SK-MEL-5 (cell line): ENCODE results near the gene PLA2G6. TPM values are rescaled to one million over a fixed set of nuclear protein-coding genes. Genes with fewer than 3 reads are reported as not detected.
"Not testable (repeated sequence)": the region's sequence is repeated elsewhere in the genome, so short reads cannot be mapped to it uniquely, and the experiment has no call there.

Source experiments
- DNase-seq: peaks from one replicate; pipeline ENCODE4 v3.0.0-alpha.2; 2016; ENCODE audit warnings: low read depth, low spot score
- in situ Hi-C: cut with HindIII; loops from 2 replicates; pipeline ENCODE4 v1.10.0; 2016; ENCODE audit warnings: low sequenced_read_pairs, high pct_unique_total_duplicates, low pct_unique_long_range_greater_than_20kb
- total RNA-seq: library from RNA; depleted of rRNA; stranded (reverse); fragments of >200 nt; shearing (Covaris generic); gene quantifications from 2 replicates; pipeline ENCODE4 v1.2.3, GENCODE V29; 2014

The PLA2G6 gene
- total RNA-seq, 1 experiment from 2014 or later = 20.8 TPM

DNA sequence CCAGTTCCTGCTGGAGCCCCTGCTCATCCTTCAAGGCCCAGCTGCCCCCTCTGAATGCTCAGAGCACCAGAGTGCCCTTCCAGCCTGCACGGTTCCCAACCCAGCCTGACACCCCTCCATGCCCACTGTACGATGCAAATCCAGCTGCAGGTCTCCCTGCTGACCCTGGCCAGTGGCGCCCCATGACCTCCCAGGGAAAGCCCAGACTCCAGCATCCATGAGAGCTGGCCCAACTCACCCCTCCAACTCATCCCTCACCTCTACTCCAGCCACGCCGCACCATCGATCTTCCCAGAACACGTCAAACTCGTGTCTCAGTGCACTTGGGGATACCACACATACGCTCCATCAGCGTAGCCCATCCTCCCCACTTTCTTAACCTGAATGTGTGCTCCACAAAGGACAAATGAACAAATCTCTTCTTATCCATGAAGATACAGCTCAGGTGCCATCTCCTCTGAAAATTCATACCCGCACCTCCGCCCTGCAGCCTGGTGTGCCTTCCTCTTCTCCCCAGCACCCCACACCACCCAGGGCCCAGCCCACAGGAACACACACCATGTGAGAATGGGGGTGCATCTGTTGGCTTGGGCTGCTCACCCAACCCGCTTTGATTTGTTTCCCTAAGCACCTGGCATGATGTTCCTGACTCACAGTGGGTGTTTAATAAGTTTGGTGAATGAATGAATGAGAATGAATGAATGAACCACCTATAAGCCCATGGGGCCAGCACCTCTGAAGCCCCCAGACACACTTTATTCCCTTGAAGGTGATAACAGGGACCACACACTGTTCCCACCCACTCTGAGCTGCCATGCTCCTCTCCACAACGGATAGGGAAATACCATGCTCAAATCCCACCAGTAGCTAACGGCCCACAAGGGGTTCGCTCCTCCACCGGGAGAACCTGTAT lies 6.2 kb downstream of the PLA2G6 start:
- no peak for DNase-seq
- in situ Hi-C loops = no loop called here

DNA sequence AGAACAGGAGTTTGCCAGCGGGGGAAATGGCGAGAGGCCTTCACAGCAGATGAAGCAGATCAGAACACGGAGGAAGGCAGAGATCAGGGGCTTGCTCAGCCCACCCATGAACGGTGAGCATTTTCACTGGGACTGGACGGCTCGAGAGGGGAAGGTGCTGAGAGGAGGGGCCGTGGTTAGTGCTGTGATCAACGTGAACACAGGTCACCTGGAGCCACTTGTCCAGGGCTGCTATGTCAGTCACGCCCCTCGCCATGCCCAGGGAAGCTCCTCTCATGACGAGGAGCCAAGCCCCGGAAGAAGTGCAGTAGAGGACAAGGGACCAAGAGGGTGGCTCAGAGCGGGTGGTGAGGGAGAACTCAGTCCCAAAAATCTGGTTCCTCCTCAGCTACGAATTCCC lies 7.0 kb downstream of the PLA2G6 start:
- DNase-seq = no peak
- in situ Hi-C loops = no loop called here

DNA sequence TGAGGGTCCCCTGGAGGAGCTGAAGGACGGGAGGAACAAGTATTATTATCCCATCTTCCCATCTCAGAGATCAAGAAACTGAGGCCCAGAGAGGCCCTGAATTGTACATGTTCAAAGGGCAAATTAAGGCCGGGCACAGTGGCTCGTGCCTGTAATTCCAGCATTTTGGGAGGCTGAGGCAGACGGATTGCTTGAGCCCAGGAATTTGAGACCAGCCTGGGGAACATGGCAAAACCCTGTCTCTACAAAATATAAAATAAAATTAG lies 8.1 kb downstream of the PLA2G6 start:
- DNase-seq = no peak
- in situ Hi-C loops = no loop called here

DNA sequence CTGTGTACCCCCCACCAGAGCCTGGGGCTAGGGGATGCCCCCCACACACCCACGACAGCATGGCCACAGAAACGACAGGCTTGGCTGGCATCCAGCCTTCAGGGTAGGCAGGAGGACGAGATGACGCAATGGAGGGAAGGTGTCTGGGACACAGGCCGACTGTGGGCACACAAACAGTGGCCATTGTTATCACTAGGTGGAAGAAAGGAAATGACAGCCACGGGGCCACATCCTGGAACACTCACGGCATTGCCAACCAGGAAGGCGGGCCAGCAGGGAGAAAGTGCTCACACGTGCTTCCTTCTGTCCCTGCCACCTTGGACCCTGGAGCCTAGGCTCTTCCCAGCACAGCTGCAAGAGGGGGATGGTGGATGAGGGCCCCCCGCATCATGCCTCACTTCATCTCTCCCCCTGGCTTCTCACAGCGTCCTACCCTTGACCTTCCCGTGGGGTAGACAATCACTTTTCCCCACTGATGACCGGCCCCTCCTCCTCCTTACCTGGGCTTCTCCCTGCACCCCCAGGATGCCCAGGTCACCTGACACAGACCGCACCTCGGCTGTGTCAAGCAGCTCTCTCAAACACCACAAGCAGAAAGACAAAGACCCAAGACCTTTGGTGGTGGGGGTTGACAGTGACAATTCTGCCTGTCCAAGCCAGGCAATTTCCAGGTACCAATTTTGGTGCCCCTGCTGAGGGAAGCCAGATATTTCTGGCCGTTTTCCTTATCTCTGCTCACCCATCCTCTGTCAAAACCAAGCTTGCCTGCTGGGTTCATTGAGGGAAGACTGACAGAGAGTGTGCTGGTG lies 8.6 kb downstream of the PLA2G6 start:
- in situ Hi-C loops = no loop called here
- DNase-seq = peak; percentile 96

DNA sequence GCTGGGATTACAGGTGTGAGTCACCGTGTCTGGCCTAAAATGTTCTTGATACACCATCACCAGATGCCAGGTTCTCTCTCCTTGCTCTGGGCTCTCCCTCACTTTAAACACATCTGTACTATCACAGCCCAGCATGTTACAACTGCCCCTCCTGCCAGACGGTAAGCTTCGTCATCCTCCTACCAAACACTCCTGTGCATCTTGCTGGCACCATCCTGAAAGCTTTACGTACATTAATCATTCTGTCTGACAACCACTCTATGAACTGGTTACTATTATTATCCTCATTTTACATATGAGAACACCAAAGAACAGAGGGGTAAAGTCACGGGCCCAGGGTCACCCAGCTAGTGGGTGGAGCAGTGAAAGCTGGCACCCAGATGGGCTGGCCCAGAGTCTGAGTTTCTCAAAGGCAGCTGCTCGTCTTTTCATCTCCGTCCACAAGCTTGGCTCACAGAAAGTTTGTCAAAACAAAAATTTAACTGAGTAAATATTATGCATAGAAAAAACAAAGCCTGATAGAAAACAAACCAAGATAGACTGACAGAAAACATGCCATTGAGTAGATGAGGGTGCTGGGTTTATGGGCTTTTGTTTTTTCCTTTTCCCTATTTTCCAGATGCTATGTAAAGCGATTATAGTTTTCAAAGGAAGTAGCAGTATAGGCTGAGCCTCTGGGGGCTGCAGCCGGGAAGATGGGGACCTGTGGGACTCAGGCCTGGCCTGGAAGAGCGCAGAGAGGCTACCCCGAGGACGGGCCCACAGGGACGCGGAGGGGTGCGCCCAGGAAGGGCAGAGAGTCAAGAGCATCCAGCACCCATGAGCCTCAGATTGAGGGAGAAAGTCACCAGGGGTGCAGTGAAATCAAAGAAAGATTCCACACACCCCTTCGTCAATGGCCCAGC lies 9.5 kb downstream of the PLA2G6 start:
- peak; percentile 43 for DNase-seq
- in situ Hi-C loops = no loop called here

DNA sequence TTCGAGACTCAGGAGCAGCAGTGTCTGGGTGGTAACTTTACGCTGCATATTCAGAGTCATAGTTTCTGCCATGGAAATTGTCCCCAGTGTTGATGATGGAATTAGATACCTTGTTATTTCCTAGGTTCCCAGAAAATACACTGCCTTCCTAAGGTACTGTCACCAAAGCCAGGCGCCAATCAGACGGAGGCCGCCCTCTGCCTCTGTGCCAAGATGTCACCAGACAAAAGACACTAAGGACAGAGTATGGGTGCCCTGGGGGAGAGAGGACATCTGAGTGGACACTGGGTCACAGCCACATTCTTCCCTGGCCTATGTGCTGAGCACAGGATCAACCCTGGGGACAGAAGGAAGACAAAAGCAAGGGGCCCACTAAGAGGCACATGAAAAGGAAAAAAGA lies 11.2 kb downstream of the PLA2G6 start:
- in situ Hi-C loops = no loop called here
- no peak for DNase-seq

DNA sequence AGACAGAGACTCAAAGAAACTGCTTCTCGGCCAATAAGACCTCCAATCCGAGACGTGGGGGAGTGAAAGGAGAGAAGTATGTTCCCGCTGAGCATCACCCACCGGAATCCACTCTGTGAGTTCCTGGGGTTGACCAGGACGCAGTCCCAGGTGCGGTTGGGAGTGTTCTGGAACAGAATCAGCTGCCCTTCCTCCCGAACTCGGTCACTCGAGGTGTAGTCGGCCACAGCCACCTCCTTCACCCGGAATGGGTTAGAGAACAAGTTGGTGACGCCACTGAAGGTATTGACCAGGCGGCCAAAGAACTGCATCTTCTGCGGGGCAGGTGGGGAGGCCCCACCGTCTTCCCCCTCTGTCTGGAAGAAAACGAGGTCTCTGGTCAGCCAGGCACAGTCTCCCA lies 12.5 kb downstream of the PLA2G6 start:
- in situ Hi-C loops = no loop called here
- DNase-seq = no peak

DNA sequence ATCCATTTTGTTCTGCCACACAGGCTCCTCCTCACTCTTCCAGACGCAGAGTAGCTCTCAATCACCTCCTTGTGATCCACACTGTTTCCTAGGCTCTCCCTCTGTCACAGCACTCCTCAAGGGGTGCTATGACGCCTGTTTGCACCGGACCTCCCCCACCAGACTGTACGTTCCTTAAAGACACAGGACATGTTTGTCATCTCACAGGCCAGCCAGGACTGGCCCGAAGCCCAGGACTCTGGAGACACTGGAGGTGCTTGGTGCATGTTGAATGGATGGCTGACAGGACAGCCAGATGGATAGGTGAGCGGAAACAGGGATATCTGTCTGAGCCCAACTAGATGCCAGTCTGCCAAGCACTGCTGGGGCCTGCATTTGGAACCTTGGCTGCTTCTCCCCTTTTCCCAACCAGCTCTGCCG lies 13.6 kb downstream of the PLA2G6 start:
- in situ Hi-C loops = no loop called here
- peak; percentile 76 for DNase-seq

DNA sequence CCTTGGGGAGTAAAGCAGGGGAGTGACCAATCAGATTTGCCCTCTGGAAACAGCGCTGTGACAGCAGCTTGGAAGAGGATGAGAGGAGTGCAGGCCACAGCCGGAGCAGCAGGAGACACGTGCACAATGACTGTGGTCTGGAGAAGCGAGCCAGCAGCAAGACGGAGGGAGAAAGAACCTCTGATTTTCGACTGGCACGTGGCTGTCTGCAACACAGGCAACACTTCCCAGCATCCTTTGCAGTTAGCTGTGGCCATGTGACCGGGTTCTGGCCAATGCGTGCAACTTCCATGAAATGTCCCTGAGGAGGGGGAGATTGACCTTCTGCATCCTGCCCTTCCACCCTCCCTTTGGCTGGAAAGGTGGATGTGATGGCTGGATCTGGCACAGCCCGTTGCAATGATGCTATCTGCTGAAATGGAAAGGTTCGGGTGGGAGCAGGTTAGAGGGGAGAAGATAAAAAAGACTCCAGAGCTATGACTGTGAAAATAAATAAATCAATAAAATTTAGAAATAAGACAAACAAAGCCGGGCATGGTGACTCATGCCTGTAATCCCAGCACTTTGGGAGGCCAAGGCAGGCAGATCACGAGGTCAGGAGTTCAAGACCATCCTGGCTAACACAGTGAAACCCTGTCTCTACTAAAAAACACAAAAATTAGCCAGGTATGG lies 15.6 kb downstream of the PLA2G6 start:
- in situ Hi-C loops = no loop called here
- DNase-seq = no peak

DNA sequence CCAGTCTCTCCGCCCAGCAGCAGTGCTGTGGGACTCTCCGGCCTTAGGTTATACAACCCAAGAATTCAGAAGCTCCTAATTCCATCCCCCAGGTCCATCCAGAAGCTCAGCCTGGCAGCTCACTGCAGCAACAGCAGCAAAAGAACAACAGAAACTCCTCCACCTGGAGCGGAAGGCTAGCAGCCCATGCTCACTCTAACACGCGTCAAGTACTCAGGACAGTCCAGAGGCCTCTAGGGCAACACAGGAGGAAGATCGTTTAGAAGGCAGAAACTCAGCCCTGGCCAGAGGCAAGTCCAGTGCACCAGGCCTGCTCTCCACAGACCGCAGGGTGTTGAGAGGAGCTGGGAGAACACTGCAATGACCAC lies 17.1 kb downstream of the PLA2G6 start:
- no peak for DNase-seq
- in situ Hi-C loops = no loop called here

DNA sequence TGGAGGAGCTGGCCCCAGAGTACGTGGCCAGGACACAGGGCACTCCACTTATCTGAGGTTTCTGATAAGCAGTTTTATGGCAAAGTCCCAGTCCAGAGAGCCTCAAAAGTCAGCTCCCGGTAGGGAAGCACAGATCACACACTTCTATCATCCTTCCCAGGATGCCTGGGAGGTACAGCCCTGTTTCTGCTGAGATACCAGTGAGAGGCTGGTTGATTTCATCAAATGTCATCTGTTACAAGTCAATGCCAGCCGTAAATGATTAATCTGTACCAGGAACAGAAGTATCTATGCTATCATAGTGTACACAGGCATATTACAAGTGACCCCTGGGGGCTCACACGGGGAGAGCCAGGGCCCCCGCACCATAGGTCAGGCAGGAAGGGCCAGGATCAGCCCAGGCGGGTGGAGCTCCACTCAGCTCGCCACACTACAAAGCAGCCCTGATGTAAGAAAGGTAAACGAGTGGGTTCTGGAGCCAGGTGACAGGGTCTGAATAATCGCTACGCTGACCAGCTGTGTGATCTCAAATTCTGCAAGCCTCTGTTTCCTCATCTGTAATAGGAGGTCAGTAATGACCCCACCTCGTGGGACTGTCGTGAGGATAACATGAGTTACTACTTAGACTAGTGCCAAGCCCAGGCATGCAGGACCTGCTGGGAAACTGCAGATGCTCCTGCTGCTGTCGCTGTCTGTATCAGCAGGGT lies 17.6 kb downstream of the PLA2G6 start:
- in situ Hi-C loops = no loop called here
- no peak for DNase-seq

DNA sequence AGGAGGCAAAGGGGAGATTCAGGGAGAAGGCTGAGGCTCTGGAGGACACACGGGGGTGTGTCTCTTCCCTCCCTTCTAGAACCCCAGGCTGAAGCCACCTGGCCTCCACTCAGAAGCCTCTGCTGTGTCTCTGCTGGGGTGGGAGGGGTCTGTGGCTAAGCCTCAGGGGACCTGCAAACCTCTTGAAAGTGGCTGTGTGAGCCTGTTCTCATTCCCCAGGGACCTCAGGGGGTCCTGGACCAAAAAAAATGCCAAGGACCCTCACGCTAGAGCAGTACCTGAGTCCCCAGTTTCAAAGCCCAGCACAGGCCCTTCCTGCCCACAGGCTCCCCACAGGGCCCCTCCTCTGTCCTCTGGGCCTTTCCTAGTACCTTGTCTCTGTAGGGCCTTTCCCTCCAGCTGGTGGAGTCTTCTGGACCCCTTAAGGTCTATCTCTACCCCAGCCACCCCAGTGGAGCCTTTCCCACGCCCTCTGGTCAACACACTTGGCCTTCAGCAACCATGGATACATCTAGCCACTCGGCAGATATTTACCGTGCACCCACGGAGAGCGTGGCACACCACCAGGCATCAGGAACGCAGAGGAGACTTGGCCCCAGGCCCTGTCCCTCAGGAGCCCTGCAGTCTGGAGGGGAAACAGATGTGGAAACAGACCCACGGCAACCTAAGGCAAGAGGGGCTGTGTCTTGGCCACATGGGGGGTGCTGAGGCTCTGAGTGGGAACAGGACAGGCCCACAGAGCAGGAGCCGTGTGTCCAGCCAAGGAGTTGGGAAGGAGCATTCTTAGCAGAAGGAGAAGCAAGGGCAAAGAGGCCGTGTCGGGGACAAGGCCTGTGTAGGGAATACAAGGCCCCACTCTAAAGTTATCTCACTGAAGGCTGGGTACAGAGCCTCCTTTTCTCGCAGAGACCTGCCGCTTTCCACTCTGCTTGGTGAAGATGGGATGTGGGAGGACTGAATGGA lies 18.5 kb downstream of the PLA2G6 start:
- no peak for DNase-seq
- in situ Hi-C loops = no loop called here

DNA sequence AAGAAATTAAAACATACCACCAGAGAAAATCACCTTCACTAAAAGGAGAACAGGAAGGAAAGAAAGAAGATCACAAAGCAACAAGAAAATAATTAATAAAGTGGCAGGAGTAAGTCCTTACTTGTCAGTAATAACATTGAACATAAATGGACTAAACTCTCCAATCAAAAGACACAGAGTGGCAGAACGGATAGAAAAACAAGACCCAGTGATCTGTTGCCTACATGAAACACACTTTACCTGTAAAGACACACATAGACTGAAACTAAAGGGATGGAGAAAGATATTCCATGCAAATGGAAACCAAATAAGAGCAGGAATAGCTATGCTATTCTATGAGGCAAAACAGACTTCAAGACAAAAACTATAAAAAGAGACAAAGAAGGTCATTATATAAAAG lies 25.9 kb downstream of the PLA2G6 start:
- no peak for DNase-seq
- in situ Hi-C loops = no loop called here

DNA sequence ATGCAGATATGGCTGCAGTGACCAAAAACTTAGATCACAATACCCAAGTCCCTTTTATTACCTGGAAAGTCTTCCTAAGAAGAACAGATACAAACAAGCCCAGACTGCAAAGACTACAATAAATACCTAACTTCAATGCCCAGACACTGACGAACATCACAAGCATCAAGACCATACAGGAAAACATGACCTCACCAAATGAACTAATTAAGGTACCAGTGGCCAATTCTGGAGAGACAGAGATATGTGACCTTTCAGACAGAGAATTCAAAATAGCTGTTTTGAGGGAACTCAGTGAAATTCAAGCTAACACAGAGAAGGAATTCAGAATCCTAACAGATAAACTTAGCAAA lies 27.1 kb downstream of the PLA2G6 start:
- in situ Hi-C loops, DNase-seq: not testable (repeated sequence)

DNA sequence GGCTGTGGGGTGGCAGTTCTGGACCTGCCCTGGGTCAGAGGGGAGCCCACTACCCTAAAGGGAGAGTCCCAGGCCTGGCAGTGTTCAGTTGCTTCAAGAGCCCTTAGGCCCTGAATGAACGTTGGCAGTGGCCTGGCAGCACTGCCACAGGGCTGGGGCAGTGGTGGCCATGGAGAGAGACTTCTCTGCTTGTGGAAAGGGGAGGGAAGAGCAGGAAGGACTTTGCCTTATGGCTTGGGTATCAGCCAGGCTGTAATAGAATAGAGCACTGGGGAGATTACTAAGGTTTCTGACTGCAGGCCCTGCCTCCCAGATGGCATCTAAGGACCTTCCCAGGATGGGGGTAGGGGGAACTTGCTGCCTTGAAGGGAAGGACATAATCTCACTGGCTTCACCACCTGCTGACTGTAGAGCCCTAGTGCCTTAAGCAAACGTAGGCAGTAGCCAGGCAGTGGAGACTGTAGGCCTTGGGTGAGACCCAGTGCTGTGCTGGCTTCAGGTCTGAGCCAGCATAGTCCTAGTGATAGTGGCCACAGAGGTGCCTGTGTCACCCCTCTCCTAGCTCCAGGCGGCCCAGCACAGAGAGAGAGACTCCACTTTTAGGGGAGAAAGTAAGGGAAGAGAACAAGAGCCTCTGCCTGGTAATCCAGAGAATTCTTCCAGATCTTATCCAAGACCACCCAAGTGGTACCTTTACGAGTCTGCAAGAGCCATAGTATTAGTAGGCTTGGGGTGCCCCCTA lies 27.6 kb downstream of the PLA2G6 start:
- in situ Hi-C loops = no loop called here
- DNase-seq = no peak

DNA sequence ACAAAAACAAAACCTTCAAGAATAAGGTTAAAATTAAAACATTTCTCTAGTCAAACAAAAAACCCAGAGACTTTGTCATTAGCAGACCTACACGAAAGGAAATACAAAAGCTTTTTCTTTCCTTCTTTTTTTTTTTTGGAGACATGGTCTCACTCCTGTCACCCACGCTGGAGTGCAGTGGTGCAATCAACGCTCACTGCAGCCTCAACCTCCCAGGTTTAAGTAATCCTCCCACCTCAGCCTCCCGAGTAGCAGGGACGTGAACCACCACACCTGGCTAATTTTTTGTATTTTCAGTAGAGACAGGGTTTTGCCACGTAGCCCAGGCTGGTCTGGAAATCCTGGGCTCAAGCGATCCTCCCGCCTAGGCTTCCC lies 30.5 kb downstream of the PLA2G6 start:
- in situ Hi-C loops = no loop called here
- DNase-seq = no peak
